GM21423 (cell line): ENCODE results near the gene EDIL3.

Experiments
- ATAC-seq: cut with Tn5 transposase; IDR thresholded peaks from one replicate; pipeline ENCODE4 v1.9.1; 2021; ENCODE audit warnings: mild to moderate bottlenecking, moderate library complexity; ENCODE audit not compliant: unreplicated experiment

Gene EDIL3

GRCh38 chr5:84384604-84385575, at the start of gene EDIL3:
Gene EDIL3, minus strand, starts transcription at chr5:84384880. Its CDS starts 506 bp downstream, at chr5:84384374.
- ATAC-seq, result no peak

GRCh38 chr5:84433461-84433860, 48.8 kb upstream of the EDIL3 start:
- ATAC-seq, result no peak

GRCh38 chr5:84430863-84431663, 46.4 kb upstream of the EDIL3 start:
- no peak for ATAC-seq

- no peak for ATAC-seq
These were observed 45.4 kb upstream of the EDIL3 start for GRCh38 chr5:84430079-84430478.

GRCh38 chr5:84425365-84425881, 40.7 kb upstream of the EDIL3 start:
- no peak for ATAC-seq

- no peak for ATAC-seq
These were observed 35.1 kb upstream of the EDIL3 start for GRCh38 chr5:84419742-84420141.

- no peak for ATAC-seq
These were observed 27.3 kb upstream of the EDIL3 start for GRCh38 chr5:84411832-84412605.

- ATAC-seq, result no peak
These were observed 21.4 kb upstream of the EDIL3 start for GRCh38 chr5:84406111-84406510.

- no peak for ATAC-seq
These were observed 19.1 kb upstream of the EDIL3 start for GRCh38 chr5:84403773-84404172.

- ATAC-seq, result no peak
These were observed 12.7 kb upstream of the EDIL3 start for GRCh38 chr5:84397385-84397784.

GRCh38 chr5:84393969-84394368, 9.3 kb upstream of the EDIL3 start:
- ATAC-seq, result no peak

GRCh38 chr5:84392836-84393235, 8.2 kb upstream of the EDIL3 start:
- no peak for ATAC-seq

GRCh38 chr5:84385705-84386104, 1.0 kb upstream of the EDIL3 start:
- ATAC-seq, result no peak

GRCh38 chr5:84383816-84384603, 670 bp downstream of the EDIL3 start:
- no peak for ATAC-seq

- ATAC-seq, result no peak
These were observed 1.3 kb downstream of the EDIL3 start for GRCh38 chr5:84383296-84383815.

GRCh38 chr5:84382363-84383295, 2.1 kb downstream of the EDIL3 start:
- no peak for ATAC-seq

GRCh38 chr5:84381502-84382362, 2.9 kb downstream of the EDIL3 start:
- ATAC-seq, result no peak

GRCh38 chr5:84379749-84380148, 4.9 kb downstream of the EDIL3 start:
- no peak for ATAC-seq
